ENCODE results near the gene CSF2RB.

Gene CSF2RB

GRCh38 chr22:36982136-36982535, 68.7 kb downstream of the CSF2RB start:
- TF ChIP-seq ZBTB7A (IDR thresholded peaks at IDR 0.05; ENCODE audit: low read depth) (no peak), CREB1 (IDR thresholded peaks at IDR 0.05; ENCODE audit: low read depth) (no peak)

GRCh38 chr22:36985211-36985889, 71.9 kb downstream of the CSF2RB start:
- no peak for TF ChIP-seq ZBTB7A (IDR thresholded peaks at IDR 0.05; ENCODE audit: low read depth)
- TF ChIP-seq NFIC (IDR thresholded peaks at IDR 0.05), result no peak
- no peak for TF ChIP-seq TAF1 (IDR thresholded peaks at IDR 0.05; ENCODE audit: low read depth)
- no peak for TF ChIP-seq CEBPB (IDR thresholded peaks at IDR 0.05)
- TF ChIP-seq YY1 (IDR thresholded peaks at IDR 0.05; ENCODE audit: low read depth), result no peak
- no peak for TF ChIP-seq EGR1 (IDR thresholded peaks at IDR 0.05)
- no peak for TF ChIP-seq EP300 (IDR thresholded peaks at IDR 0.05; ENCODE audit: borderline replicate concordance)

- TF ChIP-seq ZBTB7A (IDR thresholded peaks at IDR 0.05; ENCODE audit: low read depth) (no peak), RAD21 (IDR thresholded peaks at IDR 0.05; ENCODE audit: low read depth) (peak; percentile 47), CREB1 (IDR thresholded peaks at IDR 0.05; ENCODE audit: low read depth) (no peak), EP300 (IDR thresholded peaks at IDR 0.05; ENCODE audit: borderline replicate concordance) (no peak), TAF1 (IDR thresholded peaks at IDR 0.05; ENCODE audit: low read depth) (no peak), YY1 (IDR thresholded peaks at IDR 0.05; ENCODE audit: low read depth) (no peak)
Observed at GRCh38 chr22:36986242-36986821, 72.9 kb downstream of the CSF2RB start.

- no peak for TF ChIP-seq TEAD4 (IDR thresholded peaks at IDR 0.05)
- TF ChIP-seq RAD21 (IDR thresholded peaks at IDR 0.05; ENCODE audit: low read depth), result no peak
- TF ChIP-seq REST (IDR thresholded peaks at IDR 0.05; ENCODE audit: low read depth), result no peak
- TF ChIP-seq ZBTB7A (IDR thresholded peaks at IDR 0.05; ENCODE audit: low read depth), result no peak
- TF ChIP-seq USF1 (IDR thresholded peaks at IDR 0.05), result no peak
- TF ChIP-seq FOXM1 (IDR thresholded peaks at IDR 0.05; ENCODE audit: borderline replicate concordance, low read depth), result no peak
- no peak for TF ChIP-seq TAF1 (IDR thresholded peaks at IDR 0.05; ENCODE audit: low read depth)
- no peak for TF ChIP-seq TCF12 (IDR thresholded peaks at IDR 0.05; ENCODE audit: low read depth)
- TF ChIP-seq CREB1 (IDR thresholded peaks at IDR 0.05; ENCODE audit: low read depth), result no peak
- TF ChIP-seq EGR1 (IDR thresholded peaks at IDR 0.05), result no peak
- no peak for TF ChIP-seq MAX (IDR thresholded peaks at IDR 0.05)
Observed at GRCh38 chr22:36988075-36988832, 74.8 kb downstream of the CSF2RB start.
